Measurements from ENCODE around the gene FHIP1A.
"Not testable (repeated sequence)": the region's sequence is repeated elsewhere in the genome, so short reads cannot be mapped to it uniquely, and the experiment has no call there.

Gene FHIP1A

GRCh38 chr4:151408630-151409469 is at the start of gene FHIP1A:
FHIP1A (plus strand) TSS chr4:151409176; CDS start chr4:151566260, 157,084 bp downstream.
- peak; percentile 73 for DNase-seq

- DNase-seq: no peak
Observed at GRCh38 chr4:151359576-151359975, 49.4 kb upstream of the FHIP1A start.

GRCh38 chr4:151361126-151361525 is 47.9 kb upstream of the FHIP1A start:
- DNase-seq: no peak

GRCh38 chr4:151361966-151362365 is 47.0 kb upstream of the FHIP1A start:
- no peak for DNase-seq

GRCh38 chr4:151362404-151363164 is 46.4 kb upstream of the FHIP1A start:
- DNase-seq: peak; percentile 63

GRCh38 chr4:151376540-151376939 is 32.4 kb upstream of the FHIP1A start:
- DNase-seq: no peak

GRCh38 chr4:151389311-151389710 is 19.7 kb upstream of the FHIP1A start:
- no peak for DNase-seq

GRCh38 chr4:151389799-151390198 is 19.2 kb upstream of the FHIP1A start:
- not testable (repeated sequence) for DNase-seq

- no peak for DNase-seq
Observed at GRCh38 chr4:151395873-151396272, 13.1 kb upstream of the FHIP1A start.

- no peak for DNase-seq
Observed at GRCh38 chr4:151400343-151400742, 8.6 kb upstream of the FHIP1A start.

- no peak for DNase-seq
Observed at GRCh38 chr4:151401739-151402138, 7.2 kb upstream of the FHIP1A start.

- no peak for DNase-seq
Observed at GRCh38 chr4:151402145-151402865, 6.7 kb upstream of the FHIP1A start.

GRCh38 chr4:151403656-151404055 is 5.3 kb upstream of the FHIP1A start:
- DNase-seq: no peak

GRCh38 chr4:151404802-151405201 is 4.2 kb upstream of the FHIP1A start:
- not testable (repeated sequence) for DNase-seq

GRCh38 chr4:151407018-151407417 is 2.0 kb upstream of the FHIP1A start:
- no peak for DNase-seq

GRCh38 chr4:151407466-151408379 is 1.3 kb upstream of the FHIP1A start:
- no peak for DNase-seq

- DNase-seq: no peak
Observed at GRCh38 chr4:151408380-151408629, 671 bp upstream of the FHIP1A start.

GRCh38 chr4:151409470-151410313 is 716 bp downstream of the FHIP1A start:
- DNase-seq: no peak

GRCh38 chr4:151415978-151416377 is 7.0 kb downstream of the FHIP1A start:
- no peak for DNase-seq

- no peak for DNase-seq
Observed at GRCh38 chr4:151417164-151417571, 8.2 kb downstream of the FHIP1A start.

- DNase-seq: no peak
Observed at GRCh38 chr4:151417766-151418376, 8.9 kb downstream of the FHIP1A start.

All from stimulated activated naive CD4-positive, alpha-beta T cell treated with Interleukin-2 at 50 U/mL for 16 hours (primary cell).